ENCODE results near the gene MAPK12. TPM values are rescaled to one million over a fixed set of nuclear protein-coding genes. Genes with fewer than 3 reads are reported as not detected.

The MAPK12 gene
- 28.0 and 35.5 TPM in 2 replicates for total RNA-seq (ENCODE audit: low replicate concordance)

GRCh38 chr22:50261615-50262459, at the start of gene MAPK12:
TSS of gene MAPK12 (minus strand) at chr22:50261683. CDS start at chr22:50261509, 174 bp downstream.
- TF ChIP-seq, protein P1, sequence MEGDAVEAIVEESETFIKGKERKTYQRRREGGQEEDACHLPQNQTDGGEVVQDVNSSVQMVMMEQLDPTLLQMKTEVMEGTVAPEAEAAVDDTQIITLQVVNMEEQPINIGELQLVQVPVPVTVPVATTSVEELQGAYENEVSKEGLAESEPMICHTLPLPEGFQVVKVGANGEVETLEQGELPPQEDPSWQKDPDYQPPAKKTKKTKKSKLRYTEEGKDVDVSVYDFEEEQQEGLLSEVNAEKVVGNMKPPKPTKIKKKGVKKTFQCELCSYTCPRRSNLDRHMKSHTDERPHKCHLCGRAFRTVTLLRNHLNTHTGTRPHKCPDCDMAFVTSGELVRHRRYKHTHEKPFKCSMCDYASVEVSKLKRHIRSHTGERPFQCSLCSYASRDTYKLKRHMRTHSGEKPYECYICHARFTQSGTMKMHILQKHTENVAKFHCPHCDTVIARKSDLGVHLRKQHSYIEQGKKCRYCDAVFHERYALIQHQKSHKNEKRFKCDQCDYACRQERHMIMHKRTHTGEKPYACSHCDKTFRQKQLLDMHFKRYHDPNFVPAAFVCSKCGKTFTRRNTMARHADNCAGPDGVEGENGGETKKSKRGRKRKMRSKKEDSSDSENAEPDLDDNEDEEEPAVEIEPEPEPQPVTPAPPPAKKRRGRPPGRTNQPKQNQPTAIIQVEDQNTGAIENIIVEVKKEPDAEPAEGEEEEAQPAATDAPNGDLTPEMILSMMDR (IDR thresholded peaks at IDR 0.05; ENCODE audit: insufficient read depth, low read length): no peak
- no peak for DNase-seq (ENCODE audit: low read depth)
- peak within 1 kb of the TSS; percentile 76 for H3K4me3 ChIP-seq (ENCODE audit: low read depth, low read length)

- H3K4me3 ChIP-seq (ENCODE audit: low read depth, low read length): no peak overlapping the region
- no peak for DNase-seq (ENCODE audit: low read depth)
- TF ChIP-seq, protein P1 (IDR thresholded peaks at IDR 0.05; ENCODE audit: insufficient read depth, low read length): no peak
Observed at GRCh38 chr22:50310949-50311444, 49.5 kb upstream of the MAPK12 start.

GRCh38 chr22:50310031-50310722, 48.7 kb upstream of the MAPK12 start:
- TF ChIP-seq, protein P1 (IDR thresholded peaks at IDR 0.05; ENCODE audit: insufficient read depth, low read length): no peak
- no peak overlapping the region for H3K4me3 ChIP-seq (ENCODE audit: low read depth, low read length)
- DNase-seq (ENCODE audit: low read depth): no peak

GRCh38 chr22:50309601-50309991, 48.1 kb upstream of the MAPK12 start:
- H3K4me3 ChIP-seq (ENCODE audit: low read depth, low read length): no peak overlapping the region
- DNase-seq (ENCODE audit: low read depth): no peak
- TF ChIP-seq, protein P1 (IDR thresholded peaks at IDR 0.05; ENCODE audit: insufficient read depth, low read length): no peak

- TF ChIP-seq, protein P1 (IDR thresholded peaks at IDR 0.05; ENCODE audit: insufficient read depth, low read length): no peak
- no peak for DNase-seq (ENCODE audit: low read depth)
- no peak overlapping the region for H3K4me3 ChIP-seq (ENCODE audit: low read depth, low read length)
Observed at GRCh38 chr22:50308986-50309600, 47.6 kb upstream of the MAPK12 start.

DNA sequence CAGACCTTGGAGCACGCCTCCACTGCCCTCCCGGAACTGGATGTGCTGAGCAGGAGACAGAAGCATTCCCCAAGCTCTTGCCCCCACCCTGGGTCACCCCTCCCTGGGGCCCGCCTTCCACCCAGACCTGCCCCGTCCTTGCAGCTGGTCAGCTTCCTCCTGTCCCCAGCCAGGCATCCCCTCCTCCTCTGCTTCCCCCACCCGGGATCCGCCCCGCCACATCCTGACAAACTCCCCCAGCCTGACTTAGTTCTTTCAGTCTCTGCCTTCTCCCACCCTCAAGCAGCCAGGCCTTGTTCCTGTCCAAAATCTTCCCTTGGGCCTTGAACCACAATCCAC, 47.1 kb upstream of the MAPK12 start:
- DNase-seq (ENCODE audit: low read depth): peak; percentile 48
- H3K4me3 ChIP-seq (ENCODE audit: low read depth, low read length): no peak overlapping the region
- TF ChIP-seq, protein P1 (IDR thresholded peaks at IDR 0.05; ENCODE audit: insufficient read depth, low read length): no peak
